PC-3 (cell line): Measurements from ENCODE around the gene GLRX.

Experiments used
- CTCF ChIP-seq: fragments of 300-600 bp; sonication (generic); conservative IDR thresholded peaks from 2 replicates; pipeline ENCODE4 v1.5.1; 2017; ENCODE audit warnings: antibody characterized with exemption, low read depth, mild to moderate bottlenecking, low read length
- EZH2phosphoT487 ChIP-seq: fragments of 300-600 bp; sonication (generic); IDR thresholded peaks from 2 replicates; pipeline ENCODE4 v1.6.1; 2018; ENCODE audit warnings: mild to moderate bottlenecking, antibody characterized with exemption, low read length, borderline replicate concordance

GRCh38 chr5:95779611-95780010, 42.9 kb downstream of the GLRX start:
- no peak for TF ChIP-seq EZH2phosphoT487
- TF ChIP-seq CTCF: no peak
